Measurements from ENCODE around the gene RAB11FIP3. TPM values are rescaled to one million over a fixed set of nuclear protein-coding genes. Genes with fewer than 3 reads are reported as not detected.
A peak's percentile ranks its signal among the peaks of the same experiment; 100 is the strongest.

RAB11FIP3 gene
- total and polyA plus RNA-seq, 12 donors, result 12.7 to 63.4 (median 40.8) TPM

DNA sequence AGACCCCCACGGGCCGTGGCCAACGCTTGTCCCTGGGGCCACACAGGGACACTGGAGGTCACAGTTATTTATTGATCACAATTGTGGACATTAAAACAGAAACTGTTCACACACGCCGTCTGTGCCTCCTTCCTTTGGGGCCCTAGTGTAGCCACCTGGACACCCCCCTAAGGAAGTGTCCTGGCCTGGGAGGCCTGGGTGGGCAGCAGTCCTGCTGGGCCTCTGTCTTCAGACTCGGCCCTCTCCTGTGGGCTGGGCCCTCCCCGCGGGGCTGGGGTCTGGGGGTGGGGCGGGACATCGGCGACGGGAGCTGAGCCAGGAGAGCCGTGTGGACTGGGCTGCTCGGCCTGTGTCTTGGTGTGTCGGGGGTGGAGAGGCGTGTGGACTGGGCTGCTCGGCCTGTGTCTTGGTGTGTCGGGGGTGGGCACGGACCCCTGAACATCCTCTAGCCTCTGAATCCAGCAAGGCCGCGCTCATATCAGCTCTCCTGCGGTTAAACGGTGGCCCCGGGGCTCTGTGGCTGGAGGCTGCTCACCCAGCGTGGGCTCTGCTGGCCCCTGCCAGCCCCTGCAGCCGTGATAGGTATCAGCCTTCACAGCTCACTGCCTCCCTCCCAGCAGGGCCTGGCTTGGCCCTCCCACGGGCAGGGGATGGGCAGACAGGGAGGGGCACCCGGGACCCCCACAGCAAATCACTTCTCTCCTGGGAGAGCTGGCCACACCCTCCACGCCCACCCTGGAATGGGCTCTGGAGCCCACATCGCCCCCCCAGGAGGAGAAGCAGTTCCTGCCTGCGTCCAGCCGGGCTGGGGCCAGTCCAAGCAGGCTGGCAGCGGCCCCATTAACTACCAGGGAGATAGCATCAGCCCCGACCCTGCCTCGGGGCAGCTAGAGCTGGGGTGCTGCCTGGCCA is 140.2 kb downstream of the RAB11FIP3 start:
- Histone ChIP-seq H3K4me3 (no peak overlapping the region), H3K27me3 (peaks cover 9% of the 10 kb centered on the region), H3K36me3 (replicated peaks in 1 of 2) (no peaks in the 10 kb centered on the region), H3K4me1 (replicated peaks in 1 of 2) (peaks cover 31 to 37% of the 10 kb centered on the region in 2 donors), H3K27ac (peak overlapping the region in 2 of 5 donors; percentile 78 to 84), H3K9me3 (replicated peaks in 1 of 3) (no peaks in the 10 kb centered on the region)
- DNase-seq, result peak in 4 of 7 donors; percentile 52 to 85 (median 58)
- 50 to 70% (median 54%) methylated on average over 5 to 35 of the region's 35 CpGs for WGBS, 4 donors
- intact Hi-C loops (cut with DNase I), result no loop called here
- TF ChIP-seq POLR2A (IDR thresholded peaks at IDR 0.05), result no peak
- TF ChIP-seq, protein P1, sequence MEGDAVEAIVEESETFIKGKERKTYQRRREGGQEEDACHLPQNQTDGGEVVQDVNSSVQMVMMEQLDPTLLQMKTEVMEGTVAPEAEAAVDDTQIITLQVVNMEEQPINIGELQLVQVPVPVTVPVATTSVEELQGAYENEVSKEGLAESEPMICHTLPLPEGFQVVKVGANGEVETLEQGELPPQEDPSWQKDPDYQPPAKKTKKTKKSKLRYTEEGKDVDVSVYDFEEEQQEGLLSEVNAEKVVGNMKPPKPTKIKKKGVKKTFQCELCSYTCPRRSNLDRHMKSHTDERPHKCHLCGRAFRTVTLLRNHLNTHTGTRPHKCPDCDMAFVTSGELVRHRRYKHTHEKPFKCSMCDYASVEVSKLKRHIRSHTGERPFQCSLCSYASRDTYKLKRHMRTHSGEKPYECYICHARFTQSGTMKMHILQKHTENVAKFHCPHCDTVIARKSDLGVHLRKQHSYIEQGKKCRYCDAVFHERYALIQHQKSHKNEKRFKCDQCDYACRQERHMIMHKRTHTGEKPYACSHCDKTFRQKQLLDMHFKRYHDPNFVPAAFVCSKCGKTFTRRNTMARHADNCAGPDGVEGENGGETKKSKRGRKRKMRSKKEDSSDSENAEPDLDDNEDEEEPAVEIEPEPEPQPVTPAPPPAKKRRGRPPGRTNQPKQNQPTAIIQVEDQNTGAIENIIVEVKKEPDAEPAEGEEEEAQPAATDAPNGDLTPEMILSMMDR (IDR thresholded peaks at IDR 0.05), result no peak

GRCh38 chr16:566475-567372 is 141.3 kb downstream of the RAB11FIP3 start, which contains the start of gene NHLRC4:
Gene NHLRC4 (plus strand): TSS chr16:567005. CDS start chr16:568048, 1,043 bp downstream.
- H3K36me3 ChIP-seq (replicated peaks in 1 of 2), result no peaks in the 10 kb centered on the region
- TF ChIP-seq POLR2A (IDR thresholded peaks at IDR 0.05), result peak in 1 of 2 donors; percentile 72
- TF ChIP-seq, protein P1 (IDR thresholded peaks at IDR 0.05), result peak in 2 of 6 experiments; percentile 4 to 17
- peak within 1 kb of the TSS in 2 of 4 donors; percentile 22 to 43 for H3K4me3 ChIP-seq
- H3K4me1 ChIP-seq (replicated peaks in 1 of 2), result peaks cover 31 to 38% of the 10 kb centered on the region in 2 donors
- no peaks in the 10 kb centered on the region for H3K27me3 ChIP-seq
- 12 to 14% (median 13%) methylated on average over 11 to 26 of the region's 26 CpGs for WGBS, 4 donors
- H3K27ac ChIP-seq, result peak within 1 kb of the TSS; percentile 77 to 84 (median 78)
- DNase-seq, result peak; percentile 81 to 95 (median 90)
- H3K9me3 ChIP-seq (replicated peaks in 1 of 3), result no peaks in the 10 kb centered on the region
- intact Hi-C loops (cut with DNase I), result no loop called here

DNA sequence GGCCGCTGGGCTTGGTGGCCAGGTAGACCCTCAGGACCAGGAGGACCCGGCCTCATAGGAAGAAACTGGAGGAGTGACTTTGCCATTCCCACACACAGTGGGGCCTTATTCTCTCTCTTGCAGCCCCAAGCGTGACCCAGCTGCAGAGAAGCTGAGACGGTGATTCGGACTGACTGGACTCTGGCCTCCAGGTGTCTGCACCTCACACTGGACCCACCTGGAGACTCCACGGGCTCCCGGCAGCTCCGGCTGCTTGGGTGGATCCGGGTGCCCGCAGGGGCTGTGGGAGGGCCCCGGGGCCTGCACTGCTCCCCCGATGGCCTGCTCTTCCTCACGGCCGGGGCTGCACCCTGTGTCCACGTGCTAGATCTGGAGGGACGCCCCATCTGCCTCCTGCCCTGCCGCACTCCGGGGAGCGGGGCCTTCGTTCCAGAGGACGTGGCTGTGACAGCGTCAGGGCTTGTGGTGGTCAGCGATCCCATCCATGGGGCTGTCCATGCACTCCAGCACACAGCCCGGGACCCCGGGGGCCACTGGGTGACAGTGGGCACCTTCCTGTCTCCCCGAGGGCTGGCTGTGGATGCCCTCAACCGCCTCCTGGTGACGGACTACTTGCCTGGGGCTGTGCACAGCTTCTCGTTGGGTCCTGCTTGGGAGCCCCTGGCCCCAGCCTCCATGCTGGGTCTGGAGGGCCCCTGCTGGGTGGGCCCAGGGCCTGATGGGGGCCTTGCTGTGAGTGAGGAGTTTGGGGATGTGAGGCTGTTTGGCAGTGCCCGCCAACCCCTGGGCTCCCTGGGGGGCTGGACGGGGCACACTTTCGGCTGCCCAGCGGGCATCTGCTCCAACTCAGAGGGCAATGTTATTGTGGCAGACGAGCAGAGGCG is 142.2 kb downstream of the RAB11FIP3 start:
- no peaks in the 10 kb centered on the region for H3K9me3 ChIP-seq (replicated peaks in 1 of 3)
- H3K36me3 ChIP-seq (replicated peaks in 1 of 2), result no peaks in the 10 kb centered on the region
- intact Hi-C loops (cut with DNase I), result no loop called here
- H3K27ac ChIP-seq, result peak overlapping the region; percentile 77 to 84 (median 78)
- 79 to 96% (median 82%) methylated on average over 5 to 35 of the region's 35 CpGs for WGBS, 4 donors
- no peak for TF ChIP-seq POLR2A (IDR thresholded peaks at IDR 0.05)
- H3K4me3 ChIP-seq, result peak overlapping the region in 2 of 4 donors; percentile 22 to 43
- no peak for DNase-seq
- H3K27me3 ChIP-seq, result no peaks in the 10 kb centered on the region
- H3K4me1 ChIP-seq (replicated peaks in 1 of 2), result peaks cover 31 to 38% of the 10 kb centered on the region in 2 donors

Data from adrenal gland (tissue), 12 donors.